ENCODE data around the gene SRRM4.
"Not testable (repeated sequence)": the region's sequence is repeated elsewhere in the genome, so short reads cannot be mapped to it uniquely, and the experiment has no call there.

SRRM4 gene

GRCh38 chr12:119088685-119089379, 107.5 kb downstream of the SRRM4 start:
- Histone ChIP-seq H3K27me3 (ENCODE audit: control insufficient read depth in 2 of 2, insufficient read depth in 2 of 2, low read length in 2 of 2) (peaks cover 0 to 2% of the 10 kb centered on the region in 2 donors), H3K9ac (ENCODE audit: low read depth in 1 of 2, low read length in 2 of 2) (no peak overlapping the region), H3K27ac (ENCODE audit: low read depth in 2 of 2, low read length in 2 of 2) (no peak overlapping the region), H3K4me3 (ENCODE audit: low read length in 2 of 2) (no peak overlapping the region), H3K9me3 (ENCODE audit: control insufficient read depth in 2 of 2, low read length in 2 of 2) (no peaks in the 10 kb centered on the region), H3K4me1 (ENCODE audit: control insufficient read depth in 2 of 2, insufficient read depth in 2 of 2, low read length in 2 of 2) (no peaks in the 10 kb centered on the region), H3K36me3 (ENCODE audit: control insufficient read depth in 2 of 2, insufficient read depth in 2 of 2, low read length in 2 of 2) (no peaks in the 10 kb centered on the region)

DNA sequence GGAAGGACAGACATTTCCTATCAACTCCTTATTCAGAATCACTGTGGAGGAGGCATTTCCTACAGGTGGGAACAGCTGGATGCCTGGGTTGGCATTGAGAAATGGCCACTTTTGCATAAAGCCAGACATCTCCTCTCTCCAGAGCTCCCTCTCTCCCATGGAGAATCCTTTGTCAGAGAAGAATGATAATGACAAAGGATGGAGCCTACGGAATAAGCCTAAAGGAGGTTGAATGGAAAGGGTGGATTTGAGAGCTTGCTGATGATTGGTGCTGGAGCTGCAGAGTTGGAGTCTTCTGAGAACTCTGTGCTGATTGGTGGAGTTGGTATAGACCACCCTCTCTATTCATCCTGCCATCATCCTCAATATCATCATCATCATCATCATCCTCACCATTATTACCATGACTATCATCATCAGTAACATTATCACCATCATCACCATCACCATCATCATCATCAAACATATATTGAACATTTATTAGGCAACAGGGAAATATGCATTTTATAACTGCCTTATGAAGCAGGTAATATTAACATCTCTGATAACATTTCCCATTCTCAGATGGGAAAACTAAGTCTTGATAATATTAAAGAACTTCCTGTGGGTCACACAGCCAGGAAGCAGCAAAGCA, 108.2 kb downstream of the SRRM4 start:
- Histone ChIP-seq H3K9ac (ENCODE audit: low read depth in 1 of 2, low read length in 2 of 2) (no peak overlapping the region), H3K36me3 (ENCODE audit: control insufficient read depth in 2 of 2, insufficient read depth in 2 of 2, low read length in 2 of 2) (no peaks in the 10 kb centered on the region), H3K4me1 (ENCODE audit: control insufficient read depth in 2 of 2, insufficient read depth in 2 of 2, low read length in 2 of 2) (no peaks in the 10 kb centered on the region), H3K27ac (ENCODE audit: low read depth in 2 of 2, low read length in 2 of 2) (no peak overlapping the region), H3K27me3 (ENCODE audit: control insufficient read depth in 2 of 2, insufficient read depth in 2 of 2, low read length in 2 of 2) (peaks cover 0 to 2% of the 10 kb centered on the region in 2 donors), H3K4me3 (ENCODE audit: low read length in 2 of 2) (no peak overlapping the region), H3K9me3 (ENCODE audit: control insufficient read depth in 2 of 2, low read length in 2 of 2) (no peaks in the 10 kb centered on the region)

- H3K27me3 ChIP-seq (ENCODE audit: control insufficient read depth in 2 of 2, insufficient read depth in 2 of 2, low read length in 2 of 2), result peaks cover 0 to 2% of the 10 kb centered on the region in 2 donors
- H3K4me1 ChIP-seq (ENCODE audit: control insufficient read depth in 2 of 2, insufficient read depth in 2 of 2, low read length in 2 of 2), result no peaks in the 10 kb centered on the region
- no peaks in the 10 kb centered on the region for H3K9me3 ChIP-seq (ENCODE audit: control insufficient read depth in 2 of 2, low read length in 2 of 2)
- H3K9ac ChIP-seq (ENCODE audit: low read depth in 1 of 2, low read length in 2 of 2), result no peak overlapping the region
- no peak overlapping the region for H3K4me3 ChIP-seq (ENCODE audit: low read length in 2 of 2)
- no peaks in the 10 kb centered on the region for H3K36me3 ChIP-seq (ENCODE audit: control insufficient read depth in 2 of 2, insufficient read depth in 2 of 2, low read length in 2 of 2)
- H3K27ac ChIP-seq (ENCODE audit: low read depth in 2 of 2, low read length in 2 of 2), result no peak overlapping the region
Observed at GRCh38 chr12:119090276-119090675, 108.9 kb downstream of the SRRM4 start.

DNA sequence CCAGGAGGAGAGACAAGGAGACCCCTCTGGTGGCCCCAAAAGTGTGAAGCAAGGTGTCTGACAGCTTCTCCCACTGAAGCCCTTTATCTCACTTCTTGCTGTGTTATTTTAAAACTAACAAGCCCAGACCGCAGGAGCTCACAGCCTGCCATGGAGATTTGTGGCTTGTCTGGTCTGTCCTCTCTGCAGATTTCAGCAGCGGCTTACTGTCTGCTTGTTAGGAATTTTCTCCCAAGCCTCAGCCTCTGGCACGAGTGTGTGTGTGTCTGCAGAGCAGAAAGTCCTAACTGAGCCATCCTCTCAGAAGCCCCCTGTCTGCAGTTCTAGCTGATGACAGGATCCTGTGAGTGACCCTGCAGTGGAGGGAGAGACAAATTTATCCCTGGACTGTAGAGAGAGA, 109.5 kb downstream of the SRRM4 start:
- Histone ChIP-seq H3K9me3 (ENCODE audit: control insufficient read depth in 2 of 2, low read length in 2 of 2) (no peaks in the 10 kb centered on the region), H3K4me3 (ENCODE audit: low read length in 2 of 2) (no peak overlapping the region), H3K4me1 (ENCODE audit: control insufficient read depth in 2 of 2, insufficient read depth in 2 of 2, low read length in 2 of 2) (no peaks in the 10 kb centered on the region), H3K27me3 (ENCODE audit: control insufficient read depth in 2 of 2, insufficient read depth in 2 of 2, low read length in 2 of 2) (peaks cover 0 to 2% of the 10 kb centered on the region in 2 donors), H3K36me3 (ENCODE audit: control insufficient read depth in 2 of 2, insufficient read depth in 2 of 2, low read length in 2 of 2) (no peaks in the 10 kb centered on the region), H3K27ac (ENCODE audit: low read depth in 2 of 2, low read length in 2 of 2) (no peak overlapping the region), H3K9ac (ENCODE audit: low read depth in 1 of 2, low read length in 2 of 2) (no peak overlapping the region)

DNA sequence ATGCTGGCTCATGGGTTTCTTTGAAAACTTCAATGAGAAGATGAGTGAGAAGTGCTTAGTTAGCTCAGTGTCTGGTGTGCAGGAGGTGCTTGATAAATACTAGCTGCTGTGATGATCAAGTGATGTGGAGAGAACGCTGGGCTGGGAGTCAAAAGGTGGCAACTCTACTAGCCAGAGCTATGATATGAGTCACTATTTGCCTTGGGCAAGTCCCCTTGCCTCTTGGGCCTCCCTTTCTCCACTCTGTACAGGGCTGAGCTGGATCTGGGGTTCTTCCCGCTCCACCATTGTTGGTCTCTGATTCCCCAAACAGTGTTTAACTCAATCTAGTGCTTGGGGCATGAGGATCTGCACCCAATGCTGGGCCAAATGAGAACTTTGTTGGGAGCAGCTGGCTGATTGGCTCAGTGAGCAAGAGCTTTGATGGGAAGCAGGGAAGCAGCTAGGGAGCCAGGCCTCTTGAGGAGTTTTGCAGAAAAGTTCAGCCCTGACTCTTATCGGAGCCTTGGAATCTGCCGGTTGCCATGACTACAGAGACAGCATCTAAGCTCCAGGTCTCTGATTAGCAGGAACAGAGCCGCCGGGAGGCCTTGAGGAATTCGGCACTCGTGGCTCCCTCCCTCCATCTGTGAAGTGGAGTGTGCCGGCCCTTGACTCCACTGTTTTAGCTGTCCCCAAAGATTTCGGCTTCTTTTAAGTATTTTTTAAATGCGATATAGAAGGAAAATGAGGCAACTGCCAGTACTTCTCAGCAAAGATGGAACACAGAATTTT, 115.3 kb downstream of the SRRM4 start:
- no peaks in the 10 kb centered on the region for H3K27me3 ChIP-seq (ENCODE audit: control insufficient read depth in 2 of 2, insufficient read depth in 2 of 2, low read length in 2 of 2)
- H3K27ac ChIP-seq (ENCODE audit: low read depth in 2 of 2, low read length in 2 of 2), result no peak overlapping the region

GRCh38 chr12:119100933-119101332, 119.6 kb downstream of the SRRM4 start:
- Histone ChIP-seq H3K36me3 (ENCODE audit: control insufficient read depth in 2 of 2, insufficient read depth in 2 of 2, low read length in 2 of 2) (no peaks in the 10 kb centered on the region), H3K27ac (ENCODE audit: low read depth in 2 of 2, low read length in 2 of 2) (no peak overlapping the region), H3K4me1 (ENCODE audit: control insufficient read depth in 2 of 2, insufficient read depth in 2 of 2, low read length in 2 of 2) (no peaks in the 10 kb centered on the region), H3K9me3 (ENCODE audit: control insufficient read depth in 2 of 2, low read length in 2 of 2) (no peaks in the 10 kb centered on the region), H3K9ac (ENCODE audit: low read depth in 1 of 2, low read length in 2 of 2) (no peak overlapping the region), H3K4me3 (ENCODE audit: low read length in 2 of 2) (no peak overlapping the region), H3K27me3 (ENCODE audit: control insufficient read depth in 2 of 2, insufficient read depth in 2 of 2, low read length in 2 of 2) (no peaks in the 10 kb centered on the region)

More for the DNA sequence above, 115.3 kb downstream of the SRRM4 start:
- no peak overlapping the region for H3K9ac ChIP-seq (ENCODE audit: low read depth in 1 of 2, low read length in 2 of 2)
- H3K9me3 ChIP-seq (ENCODE audit: control insufficient read depth in 2 of 2, low read length in 2 of 2), result no peaks in the 10 kb centered on the region
- H3K36me3 ChIP-seq (ENCODE audit: control insufficient read depth in 2 of 2, insufficient read depth in 2 of 2, low read length in 2 of 2), result no peaks in the 10 kb centered on the region
- H3K4me1 ChIP-seq (ENCODE audit: control insufficient read depth in 2 of 2, insufficient read depth in 2 of 2, low read length in 2 of 2), result no peaks in the 10 kb centered on the region
- no peak overlapping the region for H3K4me3 ChIP-seq (ENCODE audit: low read length in 2 of 2)

GRCh38 chr12:119102274-119102673, 120.9 kb downstream of the SRRM4 start:
- no peak overlapping the region for H3K9ac ChIP-seq (ENCODE audit: low read depth in 1 of 2, low read length in 2 of 2)
- no peaks in the 10 kb centered on the region for H3K36me3 ChIP-seq (ENCODE audit: control insufficient read depth in 2 of 2, insufficient read depth in 2 of 2, low read length in 2 of 2)
- H3K4me1 ChIP-seq (ENCODE audit: control insufficient read depth in 2 of 2, insufficient read depth in 2 of 2, low read length in 2 of 2), result no peaks in the 10 kb centered on the region
- H3K27ac ChIP-seq (ENCODE audit: low read depth in 2 of 2, low read length in 2 of 2), result no peak overlapping the region
- H3K9me3 ChIP-seq (ENCODE audit: control insufficient read depth in 2 of 2, low read length in 2 of 2), result no peaks in the 10 kb centered on the region
- no peaks in the 10 kb centered on the region for H3K27me3 ChIP-seq (ENCODE audit: control insufficient read depth in 2 of 2, insufficient read depth in 2 of 2, low read length in 2 of 2)
- H3K4me3 ChIP-seq (ENCODE audit: low read length in 2 of 2), result no peak overlapping the region

- H3K27ac ChIP-seq (ENCODE audit: low read depth in 2 of 2, low read length in 2 of 2), result no peak overlapping the region
- no peak overlapping the region for H3K4me3 ChIP-seq (ENCODE audit: low read length in 2 of 2)
- no peaks in the 10 kb centered on the region for H3K36me3 ChIP-seq (ENCODE audit: control insufficient read depth in 2 of 2, insufficient read depth in 2 of 2, low read length in 2 of 2)
- no peaks in the 10 kb centered on the region for H3K4me1 ChIP-seq (ENCODE audit: control insufficient read depth in 2 of 2, insufficient read depth in 2 of 2, low read length in 2 of 2)
- H3K9me3 ChIP-seq (ENCODE audit: control insufficient read depth in 2 of 2, low read length in 2 of 2), result no peaks in the 10 kb centered on the region
- H3K9ac ChIP-seq (ENCODE audit: low read depth in 1 of 2, low read length in 2 of 2), result no peak overlapping the region
- no peaks in the 10 kb centered on the region for H3K27me3 ChIP-seq (ENCODE audit: control insufficient read depth in 2 of 2, insufficient read depth in 2 of 2, low read length in 2 of 2)
Observed at GRCh38 chr12:119102714-119103113, 121.4 kb downstream of the SRRM4 start.

GRCh38 chr12:119104969-119105368, 123.6 kb downstream of the SRRM4 start:
- not testable (repeated sequence) for H3K36me3 ChIP-seq (ENCODE audit: control insufficient read depth in 2 of 2, insufficient read depth in 2 of 2, low read length in 2 of 2); H3K4me1 ChIP-seq (ENCODE audit: control insufficient read depth in 2 of 2, insufficient read depth in 2 of 2, low read length in 2 of 2); H3K27ac ChIP-seq (ENCODE audit: low read depth in 2 of 2, low read length in 2 of 2); H3K9me3 ChIP-seq (ENCODE audit: control insufficient read depth in 2 of 2, low read length in 2 of 2); H3K27me3 ChIP-seq (ENCODE audit: control insufficient read depth in 2 of 2, insufficient read depth in 2 of 2, low read length in 2 of 2); H3K9ac ChIP-seq (ENCODE audit: low read depth in 1 of 2, low read length in 2 of 2); H3K4me3 ChIP-seq (ENCODE audit: low read length in 2 of 2)

DNA sequence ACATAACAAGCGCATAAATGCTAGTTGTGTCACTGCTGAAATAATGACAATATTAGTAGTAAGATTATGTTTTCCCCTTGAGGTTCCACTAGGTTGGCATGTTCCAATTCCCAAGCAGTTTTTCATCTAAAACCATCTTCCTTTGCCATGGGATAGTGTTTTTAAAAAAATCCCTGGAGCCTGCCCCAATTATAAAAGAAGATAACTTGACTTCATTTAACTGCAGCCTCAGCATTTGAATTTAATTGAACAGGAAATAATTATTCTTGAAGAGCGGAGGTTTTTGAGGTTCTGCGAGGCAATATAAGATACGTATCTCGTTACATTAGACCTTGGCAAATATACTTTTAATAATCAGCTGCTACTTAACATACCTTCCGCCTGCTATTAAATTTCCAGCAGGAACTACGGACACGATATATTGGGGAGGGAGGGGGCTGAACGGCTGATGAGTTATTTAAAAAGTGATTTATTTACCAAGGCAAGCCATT, 132.2 kb downstream of the SRRM4 start:
- no peak overlapping the region for H3K4me3 ChIP-seq (ENCODE audit: low read length in 2 of 2)
- H3K4me1 ChIP-seq (ENCODE audit: control insufficient read depth in 2 of 2, insufficient read depth in 2 of 2, low read length in 2 of 2), result no peaks in the 10 kb centered on the region
- H3K9me3 ChIP-seq (ENCODE audit: control insufficient read depth in 2 of 2, low read length in 2 of 2), result no peaks in the 10 kb centered on the region
- H3K27me3 ChIP-seq (ENCODE audit: control insufficient read depth in 2 of 2, insufficient read depth in 2 of 2, low read length in 2 of 2), result no peaks in the 10 kb centered on the region
- no peak overlapping the region for H3K9ac ChIP-seq (ENCODE audit: low read depth in 1 of 2, low read length in 2 of 2)
- no peak overlapping the region for H3K27ac ChIP-seq (ENCODE audit: low read depth in 2 of 2, low read length in 2 of 2)
- no peaks in the 10 kb centered on the region for H3K36me3 ChIP-seq (ENCODE audit: control insufficient read depth in 2 of 2, insufficient read depth in 2 of 2, low read length in 2 of 2)
